Mucosa of stomach (tissue), 1 donor: Measurements from ENCODE around the gene AUTS2.

ENCODE experiments used
- H3K27me3 ChIP-seq: one replicate; pipeline ENCODE4 v1.7.0; 2013; ENCODE audit warnings: mild to moderate bottlenecking, low read length; ENCODE audit not compliant: control insufficient read depth, insufficient read depth
- H3K36me3 ChIP-seq: one replicate; pipeline ENCODE4 v1.7.0; 2013; ENCODE audit warnings: low read length; ENCODE audit not compliant: control insufficient read depth, insufficient read depth
- H3K4me1 ChIP-seq: one replicate; pipeline ENCODE4 v1.7.0; 2013; ENCODE audit warnings: mild to moderate bottlenecking, low read length; ENCODE audit not compliant: control insufficient read depth, insufficient read depth
- H3K4me3 ChIP-seq: one replicate; pipeline ENCODE4 v1.7.0; 2013; ENCODE audit warnings: low read length
- H3K9ac ChIP-seq: one replicate; pipeline ENCODE4 v1.7.0; 2013; ENCODE audit warnings: mild to moderate bottlenecking, low read length, moderate library complexity
- H3K9me3 ChIP-seq: one replicate; pipeline ENCODE4 v1.7.0; 2013; ENCODE audit warnings: mild to moderate bottlenecking, low read length, moderate library complexity; ENCODE audit not compliant: control insufficient read depth
- donor health status: Pancreatic carcinoma.

Gene AUTS2

DNA sequence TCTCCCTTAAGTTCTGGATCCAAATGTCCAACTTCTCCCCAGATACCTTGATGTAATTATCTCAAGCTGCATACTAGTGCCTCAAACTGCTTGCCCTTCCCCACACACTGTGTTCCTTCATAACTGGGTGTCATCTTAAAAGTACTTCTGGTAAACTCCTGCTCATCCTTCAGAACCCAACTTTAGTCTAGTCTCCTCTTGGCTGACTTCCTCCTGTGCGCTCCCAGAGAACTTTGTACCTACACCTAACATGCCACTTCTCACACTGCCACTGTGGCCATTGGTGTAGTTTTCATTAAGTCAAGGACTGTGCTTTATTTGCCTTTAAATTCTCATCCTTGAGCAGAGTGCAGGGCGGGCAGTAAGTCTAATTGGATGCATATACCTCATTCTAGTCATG lies 958.5 kb downstream of the AUTS2 start:
- no peaks in the 10 kb centered on the region for H3K9me3 ChIP-seq
- no peak overlapping the region for H3K9ac ChIP-seq
- H3K4me3 ChIP-seq = no peak overlapping the region
- H3K4me1 ChIP-seq = no peaks in the 10 kb centered on the region
- H3K27me3 ChIP-seq = no peaks in the 10 kb centered on the region
- H3K36me3 ChIP-seq = no peaks in the 10 kb centered on the region

DNA sequence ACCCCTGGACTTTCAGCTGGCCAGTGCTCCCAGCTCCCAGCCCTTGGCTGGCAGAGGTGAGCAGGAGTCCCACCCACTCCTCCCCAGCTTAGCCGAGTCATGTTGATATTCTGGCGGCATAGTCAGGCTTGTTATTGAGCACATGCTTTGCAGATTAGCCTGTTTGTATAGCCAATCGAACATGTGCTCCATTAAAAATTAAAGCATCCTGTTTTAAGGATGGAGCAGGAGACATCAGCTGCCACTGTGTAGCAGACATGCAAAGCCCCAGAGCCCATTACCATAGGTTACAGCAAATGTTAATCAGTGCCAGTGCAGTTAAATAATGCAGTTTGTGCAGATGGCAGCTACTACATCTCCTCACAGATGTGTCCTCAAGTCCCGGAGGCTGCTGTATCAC lies 959.1 kb downstream of the AUTS2 start:
- Histone ChIP-seq H3K4me3 (no peak overlapping the region), H3K36me3 (no peaks in the 10 kb centered on the region), H3K9ac (no peak overlapping the region), H3K9me3 (no peaks in the 10 kb centered on the region), H3K27me3 (no peaks in the 10 kb centered on the region), H3K4me1 (no peaks in the 10 kb centered on the region)

DNA sequence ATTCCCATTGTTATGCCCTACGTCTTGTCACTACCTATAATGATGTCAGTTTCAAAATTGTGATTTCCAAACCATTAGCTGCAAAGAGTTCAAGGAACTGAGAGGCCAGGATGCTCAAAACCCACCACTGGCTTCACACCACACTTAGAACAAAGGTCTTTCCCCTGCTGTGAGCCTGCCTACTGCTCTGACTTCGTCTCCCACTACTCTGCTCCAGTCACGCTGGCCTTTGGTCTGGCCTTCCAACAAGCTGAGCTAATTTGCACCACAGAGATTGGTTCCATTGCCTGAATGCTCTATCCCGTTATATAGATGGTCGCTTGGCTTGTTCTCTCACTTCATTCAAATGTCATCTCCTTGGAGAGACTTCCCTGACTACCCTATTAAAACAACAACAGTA lies 961.5 kb downstream of the AUTS2 start:
- no peaks in the 10 kb centered on the region for H3K4me1 ChIP-seq
- no peak overlapping the region for H3K9ac ChIP-seq
- H3K36me3 ChIP-seq = no peaks in the 10 kb centered on the region
- no peak overlapping the region for H3K4me3 ChIP-seq
- H3K9me3 ChIP-seq = no peaks in the 10 kb centered on the region
- H3K27me3 ChIP-seq = no peaks in the 10 kb centered on the region

DNA sequence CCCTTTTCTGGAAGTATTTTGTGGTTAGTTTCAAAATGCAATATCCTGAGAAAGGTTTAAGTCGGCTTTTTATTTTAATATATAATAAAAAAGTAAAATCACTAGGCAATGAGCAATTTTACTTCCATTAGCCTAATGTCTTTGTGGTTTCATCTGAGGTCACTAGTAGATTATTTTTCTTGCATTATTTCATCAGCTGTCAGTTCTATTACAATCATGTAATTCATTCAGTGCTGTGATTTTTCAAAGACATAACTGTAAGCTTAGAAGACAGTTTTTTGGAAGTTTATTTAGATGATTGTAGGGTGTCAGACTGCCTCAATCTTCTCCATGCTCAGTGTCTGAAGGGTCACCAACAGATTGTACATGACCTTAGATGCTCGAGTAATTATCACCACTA lies 965.7 kb downstream of the AUTS2 start:
- no peak overlapping the region for H3K4me3 ChIP-seq
- H3K27me3 ChIP-seq = no peaks in the 10 kb centered on the region
- no peak overlapping the region for H3K9ac ChIP-seq
- no peaks in the 10 kb centered on the region for H3K36me3 ChIP-seq
- H3K9me3 ChIP-seq = no peaks in the 10 kb centered on the region
- peaks cover 12% of the 10 kb centered on the region for H3K4me1 ChIP-seq

DNA sequence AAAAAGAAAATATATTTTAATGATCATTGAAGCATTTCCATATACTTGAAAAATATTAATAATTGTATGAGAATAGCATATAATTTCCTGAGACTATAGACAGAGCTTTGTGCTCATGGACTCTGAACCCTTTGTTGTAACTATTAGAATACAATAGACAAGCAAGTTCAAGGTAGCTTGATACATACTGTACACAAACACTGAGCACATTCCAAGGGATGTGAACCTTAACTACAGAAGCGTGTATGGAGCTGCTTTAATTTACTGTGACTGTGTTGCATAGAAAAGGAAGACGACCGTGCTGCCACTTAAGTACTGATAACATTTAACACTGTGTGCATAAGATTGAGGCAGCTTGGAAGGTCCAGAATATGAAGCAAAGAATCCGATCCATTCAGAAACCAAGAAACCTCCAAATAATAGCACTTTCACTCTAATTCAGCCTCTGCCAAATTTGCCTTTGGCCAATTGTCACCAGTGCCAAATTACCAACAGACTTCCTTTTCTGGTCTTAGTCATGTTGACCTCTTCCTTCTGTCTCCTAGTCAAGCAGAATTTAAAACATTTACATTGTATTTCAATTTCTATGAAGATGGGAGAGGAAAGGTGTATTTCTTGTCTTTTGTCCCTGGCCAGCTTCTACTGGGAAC lies 967.6 kb downstream of the AUTS2 start:
- Histone ChIP-seq H3K36me3 (no peaks in the 10 kb centered on the region), H3K4me3 (no peak overlapping the region), H3K9me3 (no peaks in the 10 kb centered on the region), H3K9ac (no peak overlapping the region), H3K27me3 (no peaks in the 10 kb centered on the region), H3K4me1 (peaks cover 31% of the 10 kb centered on the region)

DNA sequence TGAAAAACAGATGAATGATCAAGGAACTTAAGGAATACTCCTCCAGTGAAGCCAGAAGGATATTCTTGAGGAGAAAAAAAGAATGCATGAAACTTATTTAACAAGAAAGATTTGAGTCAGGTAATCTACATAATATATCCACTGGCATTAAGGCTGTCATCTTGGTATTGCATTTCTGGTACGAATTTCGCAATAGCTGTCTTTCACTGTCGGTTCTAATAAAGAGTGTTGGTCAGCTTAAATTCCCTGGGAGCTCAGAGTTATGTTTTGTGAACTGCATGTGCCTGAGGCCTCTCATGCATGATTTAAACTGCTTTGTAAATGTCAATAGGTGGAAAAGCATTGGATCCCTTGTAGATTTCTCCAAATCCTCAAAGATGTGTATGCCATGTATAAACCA lies 968.4 kb downstream of the AUTS2 start:
- Histone ChIP-seq H3K36me3 (no peaks in the 10 kb centered on the region), H3K9me3 (no peaks in the 10 kb centered on the region), H3K4me1 (peaks cover 39% of the 10 kb centered on the region), H3K9ac (no peak overlapping the region), H3K27me3 (no peaks in the 10 kb centered on the region), H3K4me3 (no peak overlapping the region)

DNA sequence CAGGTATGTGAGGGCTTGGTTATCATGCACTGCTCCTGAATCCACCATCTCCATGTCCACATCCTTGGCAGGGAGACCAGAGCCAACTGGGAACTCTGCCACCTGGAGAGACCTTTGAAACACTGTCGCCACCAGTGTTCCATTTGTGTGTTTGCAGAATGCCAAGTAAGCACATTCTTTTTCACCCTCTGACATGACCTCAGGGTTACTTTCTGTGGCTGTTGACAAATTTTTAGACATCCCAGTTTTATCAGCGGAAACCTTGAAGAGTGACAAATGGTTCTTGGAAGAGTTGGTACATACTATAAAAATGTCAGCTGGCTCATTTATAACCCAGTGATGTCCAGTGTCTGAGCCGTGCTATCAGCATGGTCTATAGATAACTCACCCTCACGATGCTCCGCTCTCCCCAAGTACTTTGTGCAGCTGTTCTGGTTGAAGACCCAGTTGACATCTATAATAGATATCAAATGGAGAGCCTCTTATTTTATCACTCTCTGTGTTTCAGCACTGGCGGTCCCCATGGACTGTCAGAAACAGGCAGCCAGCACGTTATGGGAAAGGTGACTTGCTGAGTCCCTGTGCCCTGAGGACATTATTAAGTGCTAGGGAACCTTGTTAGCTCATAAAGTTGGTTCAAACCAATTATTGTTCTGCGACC lies 970.5 kb downstream of the AUTS2 start:
- H3K36me3 ChIP-seq = no peaks in the 10 kb centered on the region
- no peaks in the 10 kb centered on the region for H3K27me3 ChIP-seq
- H3K9ac ChIP-seq = no peak overlapping the region
- no peak overlapping the region for H3K4me3 ChIP-seq
- H3K9me3 ChIP-seq = no peaks in the 10 kb centered on the region
- H3K4me1 ChIP-seq = peaks cover 44% of the 10 kb centered on the region

DNA sequence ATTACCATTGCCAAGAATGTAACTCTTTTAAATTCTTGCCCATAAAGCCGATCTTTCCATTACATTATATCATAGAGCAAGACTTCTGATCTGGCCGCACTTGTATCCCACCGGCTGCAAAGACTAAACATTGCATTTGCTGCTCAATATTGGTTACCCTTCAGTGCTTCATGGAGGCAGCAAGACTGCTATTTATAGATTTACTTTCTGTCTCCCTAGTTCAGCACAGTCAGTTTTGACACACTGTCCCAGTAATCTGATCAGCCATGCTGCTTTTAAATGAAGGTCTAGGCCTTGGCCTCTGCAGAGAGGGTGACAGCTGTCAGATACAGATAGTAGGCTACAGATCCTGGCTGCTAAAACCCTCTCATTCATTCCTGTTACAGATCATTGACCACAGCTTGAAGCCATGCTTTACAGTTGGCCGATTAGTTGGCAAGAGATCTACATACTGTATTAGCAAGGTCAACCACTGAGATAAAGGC lies 971.1 kb downstream of the AUTS2 start:
- no peak overlapping the region for H3K4me3 ChIP-seq
- H3K9ac ChIP-seq = no peak overlapping the region
- no peaks in the 10 kb centered on the region for H3K9me3 ChIP-seq
- H3K4me1 ChIP-seq = peaks cover 44% of the 10 kb centered on the region
- no peaks in the 10 kb centered on the region for H3K27me3 ChIP-seq
- H3K36me3 ChIP-seq = no peaks in the 10 kb centered on the region

DNA sequence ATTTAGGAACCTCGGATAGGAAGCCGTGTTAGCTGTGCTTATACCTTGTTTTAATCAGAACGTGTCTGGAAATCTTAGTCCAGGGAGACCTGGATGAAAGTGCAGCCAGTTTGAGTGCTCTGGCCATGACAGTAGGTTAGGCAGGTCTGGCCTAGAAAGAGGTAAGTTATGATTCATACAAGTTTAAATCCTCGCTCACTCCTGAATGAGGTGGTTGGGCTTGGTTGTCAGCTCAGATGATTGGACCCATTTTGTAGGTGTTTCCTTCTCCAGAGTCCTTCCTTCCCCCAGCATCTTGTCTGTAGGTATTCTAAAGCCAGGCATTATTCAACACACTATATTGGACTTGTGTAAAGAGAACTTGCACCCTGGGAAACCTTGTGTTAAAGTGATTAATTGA lies 971.8 kb downstream of the AUTS2 start:
- H3K4me1 ChIP-seq = peaks cover 44% of the 10 kb centered on the region
- H3K36me3 ChIP-seq = no peaks in the 10 kb centered on the region
- H3K9me3 ChIP-seq = no peaks in the 10 kb centered on the region
- H3K9ac ChIP-seq = no peak overlapping the region
- H3K4me3 ChIP-seq = no peak overlapping the region
- no peaks in the 10 kb centered on the region for H3K27me3 ChIP-seq

DNA sequence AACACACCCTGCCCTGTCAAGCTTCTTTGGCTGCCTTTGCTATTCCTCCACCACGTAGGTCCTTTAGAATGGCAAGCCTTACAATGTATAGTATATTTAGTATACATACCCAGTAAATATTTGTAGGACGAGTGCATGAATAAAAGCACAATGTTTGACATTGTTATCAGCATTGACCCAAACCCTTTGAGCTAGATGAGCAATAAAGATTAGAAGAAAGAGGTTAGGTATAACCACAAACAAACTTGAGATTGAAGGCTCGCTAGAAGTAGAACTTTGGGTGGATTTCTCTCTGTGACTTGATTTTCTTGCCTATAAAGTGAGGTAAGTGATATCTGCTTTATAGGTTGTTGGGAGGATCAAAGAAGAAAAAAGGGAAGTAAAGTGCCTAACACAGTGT lies 972.7 kb downstream of the AUTS2 start:
- Histone ChIP-seq H3K27me3 (no peaks in the 10 kb centered on the region), H3K4me1 (peaks cover 41% of the 10 kb centered on the region), H3K9me3 (no peaks in the 10 kb centered on the region), H3K36me3 (no peaks in the 10 kb centered on the region), H3K9ac (no peak overlapping the region), H3K4me3 (no peak overlapping the region)

DNA sequence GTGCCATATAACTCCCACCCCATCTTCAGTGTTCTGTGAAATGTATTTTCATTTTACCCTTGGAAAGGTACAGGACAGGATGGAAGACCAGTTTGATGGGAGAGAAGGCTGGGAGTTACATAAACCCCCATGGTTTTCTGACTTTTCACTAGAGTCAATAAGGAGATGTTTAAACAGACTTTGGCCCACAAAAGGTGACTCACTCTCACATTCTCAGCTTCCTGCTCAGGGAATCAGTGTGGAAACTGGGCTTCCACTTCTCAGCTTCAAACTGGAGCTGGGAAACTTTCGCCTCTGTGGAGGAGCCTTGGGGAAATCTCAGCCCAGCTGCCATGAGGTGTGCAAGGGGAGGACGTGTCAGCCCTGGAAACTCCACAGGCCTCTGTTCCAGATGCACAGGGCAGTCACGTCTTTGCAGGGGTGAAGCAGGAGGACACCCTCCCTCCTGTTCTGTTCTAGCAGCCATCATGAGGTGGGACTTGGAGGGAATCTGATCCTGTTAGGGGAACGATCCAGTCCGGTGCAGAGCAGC lies 973.2 kb downstream of the AUTS2 start:
- Histone ChIP-seq H3K27me3 (no peaks in the 10 kb centered on the region), H3K9ac (no peak overlapping the region), H3K9me3 (no peaks in the 10 kb centered on the region), H3K4me3 (no peak overlapping the region), H3K36me3 (no peaks in the 10 kb centered on the region), H3K4me1 (peaks cover 38% of the 10 kb centered on the region)

DNA sequence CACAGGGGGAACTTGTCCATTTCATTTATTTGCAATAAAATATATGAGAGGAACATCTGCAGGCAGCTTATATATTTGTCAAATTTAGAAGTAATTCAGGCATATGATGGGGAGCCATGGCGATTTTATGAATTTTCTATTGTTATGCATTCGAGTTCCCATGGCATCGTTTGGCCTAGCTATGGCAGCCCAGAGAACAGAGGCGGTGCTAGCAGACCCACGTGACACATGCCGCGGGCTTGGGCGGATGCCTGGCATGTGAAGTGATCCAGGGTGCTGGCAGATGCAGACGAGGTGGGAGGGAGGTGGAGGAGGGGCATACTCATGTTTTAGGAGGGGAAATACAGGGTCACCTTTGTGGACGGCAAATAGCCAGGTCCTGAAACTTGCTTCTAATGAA lies 973.7 kb downstream of the AUTS2 start:
- H3K9me3 ChIP-seq = no peaks in the 10 kb centered on the region
- H3K27me3 ChIP-seq = no peaks in the 10 kb centered on the region
- H3K4me3 ChIP-seq = no peak overlapping the region
- H3K9ac ChIP-seq = no peak overlapping the region
- peaks cover 38% of the 10 kb centered on the region for H3K4me1 ChIP-seq
- H3K36me3 ChIP-seq = no peaks in the 10 kb centered on the region
